ENCODE data around the gene PTPRN2.

Gene PTPRN2

DNA sequence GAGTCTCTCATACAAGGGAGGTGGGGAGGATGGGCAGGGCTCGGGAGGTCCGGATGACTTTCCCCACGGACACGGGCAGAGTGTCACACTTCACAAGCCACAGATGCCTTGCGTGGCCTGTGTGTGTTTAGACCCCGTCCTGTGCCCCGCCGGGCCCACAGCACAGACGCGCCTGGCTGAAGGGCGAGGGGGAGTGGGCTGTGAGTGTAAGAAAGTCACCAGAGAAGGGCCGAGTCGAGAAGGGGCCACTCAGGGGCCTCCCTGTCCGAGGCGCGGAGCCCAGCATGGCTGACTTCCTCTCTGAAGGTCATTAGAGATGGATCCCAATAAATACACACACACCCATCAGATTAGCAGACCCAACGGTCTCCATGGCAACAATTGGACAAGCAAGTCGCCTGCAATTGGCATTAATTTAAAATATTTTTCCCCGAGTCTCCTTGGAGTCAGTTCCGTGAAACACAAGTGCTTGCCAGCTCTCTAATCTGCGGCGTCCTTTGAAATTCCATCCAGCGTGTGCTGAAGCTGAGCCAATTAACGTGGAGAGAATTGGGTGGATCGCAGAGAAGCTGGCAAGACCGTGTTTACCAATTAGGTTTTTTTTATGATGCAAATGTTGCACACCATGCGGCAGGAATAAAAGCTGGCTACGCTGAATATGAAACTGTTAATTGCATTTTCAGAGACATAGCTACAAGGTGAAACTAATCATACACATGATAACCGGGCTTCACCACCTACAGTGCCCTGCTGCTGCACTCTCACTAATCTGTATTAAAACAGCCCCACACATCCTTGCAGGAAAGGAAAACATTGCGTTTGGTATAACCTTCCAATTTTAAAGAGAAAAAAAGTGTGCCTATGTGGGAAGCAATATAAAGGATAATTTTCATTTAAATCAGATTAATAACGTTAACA lies 571.2 kb downstream of the PTPRN2 start:
- DNase-seq = no peak

DNA sequence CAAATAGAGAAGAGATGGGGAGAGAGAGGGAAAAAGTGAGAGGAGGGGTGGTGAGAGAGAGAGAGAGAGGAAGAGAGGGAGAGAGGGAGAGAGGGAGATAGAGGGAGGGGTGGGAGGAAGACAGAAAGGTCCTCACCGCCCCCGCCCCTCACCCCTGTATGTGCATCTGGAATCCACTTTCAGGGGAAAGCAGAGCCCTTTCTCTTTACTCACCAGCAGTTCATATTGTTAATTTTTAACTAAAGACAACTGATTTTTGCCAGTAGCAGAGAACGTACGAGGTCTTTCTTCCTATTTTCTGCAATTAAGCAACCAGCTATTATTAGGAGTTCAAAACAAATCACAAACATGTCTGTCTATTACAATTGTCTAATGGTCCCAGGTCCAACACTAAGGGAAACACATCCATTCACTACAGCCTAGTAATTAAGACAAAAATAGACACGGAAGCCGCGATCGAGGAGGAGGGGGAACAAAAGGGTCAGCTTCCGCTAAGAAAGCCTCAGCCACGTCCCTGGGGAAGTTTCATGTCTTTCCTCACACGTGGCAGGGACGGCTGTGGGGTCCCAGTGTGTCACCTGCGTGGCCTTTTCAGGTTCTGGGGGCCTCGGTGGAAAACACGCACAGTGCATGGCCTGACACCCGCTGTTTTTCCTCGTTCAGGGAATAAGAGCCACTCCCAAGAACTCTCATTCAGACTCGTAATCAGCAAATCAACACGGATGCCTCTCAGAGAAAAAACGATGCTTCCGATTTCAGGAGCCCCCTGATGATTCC lies 572.0 kb downstream of the PTPRN2 start:
- DNase-seq = no peak

DNA sequence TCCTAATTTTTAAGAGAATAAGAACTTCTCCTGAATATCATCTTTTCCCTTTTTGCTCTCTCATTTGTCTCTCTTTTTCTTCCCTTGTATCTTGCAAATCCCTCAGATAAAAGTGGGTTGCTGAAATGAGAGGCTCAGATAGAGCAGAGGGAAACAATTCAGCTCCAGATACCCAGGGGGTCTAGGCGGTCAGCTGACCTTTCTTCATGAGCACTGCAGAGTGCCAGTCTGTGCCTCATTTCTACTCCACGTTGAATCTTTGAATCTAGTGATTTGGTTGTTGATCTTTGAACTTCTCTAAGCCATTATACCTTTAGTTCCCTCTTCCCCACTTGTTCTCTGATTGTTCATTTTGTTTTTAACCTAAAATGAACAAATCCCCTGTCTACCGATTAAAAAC lies 572.6 kb downstream of the PTPRN2 start:
- no peak for DNase-seq

DNA sequence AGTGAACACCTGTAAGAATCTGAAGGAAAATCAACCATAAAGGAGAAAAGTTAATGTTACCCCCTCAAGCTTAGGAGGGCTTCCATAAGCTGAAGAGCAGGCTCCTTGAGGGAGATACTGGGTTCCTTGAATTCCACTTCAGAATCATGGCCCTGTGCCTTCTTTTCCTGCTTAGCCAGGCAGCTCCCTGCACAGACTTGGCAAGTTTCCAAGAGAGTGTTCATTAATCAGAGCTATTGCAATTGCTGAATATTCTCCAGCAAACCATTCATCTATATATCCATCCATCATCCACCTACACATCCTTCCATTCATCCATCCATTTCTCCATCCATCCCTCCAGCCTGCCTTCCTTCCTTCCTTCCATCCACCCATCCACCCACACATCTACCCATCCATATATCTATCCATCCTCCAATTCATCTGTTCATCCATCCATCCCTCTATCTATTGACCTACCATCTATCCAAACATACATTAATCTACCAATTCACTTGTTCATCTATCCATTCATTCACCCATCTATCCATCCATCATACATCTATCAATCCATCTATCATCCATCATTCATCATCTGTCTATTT lies 574.4 kb downstream of the PTPRN2 start:
- no peak for DNase-seq

DNA sequence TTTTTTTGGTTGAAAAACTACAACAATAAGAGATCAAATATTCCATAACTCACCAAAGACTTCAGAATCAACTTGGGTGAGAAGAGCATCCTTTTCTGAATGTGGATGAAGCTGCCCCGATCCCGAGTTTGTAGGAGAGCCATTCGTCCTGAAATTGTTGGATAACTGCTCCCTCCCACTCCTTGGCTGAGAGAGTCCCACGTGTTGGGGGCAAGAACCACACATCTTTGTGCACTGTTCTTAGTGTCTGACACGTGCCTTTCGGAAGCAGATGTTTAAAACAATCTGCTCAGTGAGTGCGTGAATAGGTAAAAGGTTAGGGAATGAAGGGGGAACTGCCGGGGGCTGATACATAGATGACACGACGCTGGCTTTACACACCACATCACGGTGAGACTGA lies 575.7 kb downstream of the PTPRN2 start:
- DNase-seq = no peak

DNA sequence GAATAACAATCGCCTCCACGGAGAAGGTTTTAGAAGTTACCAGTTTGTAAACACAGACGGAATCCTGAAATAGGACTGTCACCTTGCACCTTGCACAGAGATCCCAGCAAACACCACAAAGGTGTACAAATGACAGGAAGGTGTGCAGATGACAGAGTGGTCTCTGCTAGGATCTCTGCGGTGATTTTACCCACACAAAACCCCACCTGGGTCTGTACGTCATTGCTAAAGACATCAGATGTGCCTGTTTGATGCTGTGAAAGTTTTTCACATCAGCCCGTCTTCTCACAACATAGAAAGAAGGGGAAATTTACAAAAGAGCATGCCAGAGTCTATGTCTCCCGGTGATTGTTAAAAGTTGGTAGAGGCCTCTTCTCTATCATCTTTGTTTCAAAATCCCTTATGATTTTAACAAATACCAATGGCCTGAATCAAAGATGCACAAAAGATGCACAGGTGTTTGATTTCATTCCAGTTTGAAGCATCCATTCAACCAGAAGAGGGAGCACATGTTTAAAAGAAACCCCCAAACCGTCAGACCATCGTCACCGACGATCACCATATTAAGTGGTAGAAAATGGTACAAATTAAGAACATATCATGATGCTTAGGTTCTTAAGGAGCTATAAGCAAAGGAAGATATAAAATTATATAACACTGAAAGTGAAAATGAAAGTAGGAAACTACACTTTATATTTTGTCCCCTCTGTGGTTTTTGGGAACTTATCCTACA lies 576.5 kb downstream of the PTPRN2 start:
- DNase-seq = no peak

DNA sequence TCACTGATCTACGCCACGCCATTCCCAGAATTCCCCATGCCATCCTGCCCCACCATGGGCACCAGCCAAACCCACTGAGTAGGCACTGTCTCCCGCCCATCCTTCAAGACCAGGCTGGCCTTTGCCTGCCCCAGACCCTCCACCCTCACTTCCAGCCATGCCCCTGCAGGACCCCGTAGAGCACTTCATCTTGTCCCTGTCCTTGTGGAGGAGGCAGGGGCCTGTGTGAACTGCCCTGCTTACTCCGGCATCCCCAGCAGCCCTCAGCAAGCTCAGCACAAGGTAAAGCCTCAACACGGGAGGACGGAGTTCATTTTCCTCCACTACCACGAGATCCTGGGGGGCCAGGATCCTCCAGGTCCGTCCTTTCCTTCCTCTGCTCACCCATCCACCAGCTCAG lies 577.7 kb downstream of the PTPRN2 start:
- DNase-seq = no peak

DNA sequence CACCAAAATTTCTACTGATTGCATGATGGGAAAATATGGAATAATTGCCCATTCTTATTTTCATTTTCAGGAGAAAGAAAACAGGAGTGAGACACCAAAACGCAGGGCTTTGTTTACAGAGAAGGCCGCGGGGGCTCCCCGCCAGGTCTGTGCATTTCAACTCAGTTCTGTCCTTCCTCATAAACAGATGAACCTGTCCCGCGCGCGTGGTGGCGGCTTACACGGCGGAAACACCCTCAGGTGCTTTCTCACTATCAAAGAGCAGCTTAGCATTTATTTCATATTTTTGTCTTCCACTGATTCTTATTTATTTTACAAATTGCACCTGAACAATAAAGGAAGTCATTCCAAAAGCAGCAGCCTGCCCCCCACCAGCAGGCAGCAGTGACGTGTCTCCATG lies 579.4 kb downstream of the PTPRN2 start:
- DNase-seq = no peak

DNA sequence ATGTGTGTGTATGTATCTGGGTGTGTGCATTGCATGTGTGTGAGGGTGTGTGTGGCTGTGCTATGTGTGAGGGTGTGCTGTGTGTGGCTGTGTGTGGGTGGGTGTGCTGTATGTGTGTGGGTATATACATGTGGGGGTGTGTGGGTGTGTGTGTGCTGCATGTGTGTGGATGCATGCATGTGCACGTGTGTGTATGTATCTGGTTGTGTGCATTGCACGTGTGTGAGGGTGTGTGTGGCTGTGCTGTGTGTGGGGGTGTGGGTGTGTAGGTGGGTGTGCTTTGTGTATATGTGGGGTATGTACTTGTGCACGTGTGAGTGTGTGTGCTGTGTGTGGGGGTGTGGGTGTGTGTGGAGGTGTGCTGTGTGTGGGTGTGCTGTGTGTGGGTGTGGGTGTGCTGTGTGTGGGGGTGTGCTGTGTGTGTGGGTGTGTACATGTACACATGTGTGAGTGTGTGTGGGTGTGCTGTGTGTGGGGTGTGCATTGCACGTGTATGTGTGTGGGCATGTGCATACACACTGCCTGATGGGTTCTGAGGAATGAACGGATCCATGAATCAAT lies 579.8 kb downstream of the PTPRN2 start:
- no peak for DNase-seq

DNA sequence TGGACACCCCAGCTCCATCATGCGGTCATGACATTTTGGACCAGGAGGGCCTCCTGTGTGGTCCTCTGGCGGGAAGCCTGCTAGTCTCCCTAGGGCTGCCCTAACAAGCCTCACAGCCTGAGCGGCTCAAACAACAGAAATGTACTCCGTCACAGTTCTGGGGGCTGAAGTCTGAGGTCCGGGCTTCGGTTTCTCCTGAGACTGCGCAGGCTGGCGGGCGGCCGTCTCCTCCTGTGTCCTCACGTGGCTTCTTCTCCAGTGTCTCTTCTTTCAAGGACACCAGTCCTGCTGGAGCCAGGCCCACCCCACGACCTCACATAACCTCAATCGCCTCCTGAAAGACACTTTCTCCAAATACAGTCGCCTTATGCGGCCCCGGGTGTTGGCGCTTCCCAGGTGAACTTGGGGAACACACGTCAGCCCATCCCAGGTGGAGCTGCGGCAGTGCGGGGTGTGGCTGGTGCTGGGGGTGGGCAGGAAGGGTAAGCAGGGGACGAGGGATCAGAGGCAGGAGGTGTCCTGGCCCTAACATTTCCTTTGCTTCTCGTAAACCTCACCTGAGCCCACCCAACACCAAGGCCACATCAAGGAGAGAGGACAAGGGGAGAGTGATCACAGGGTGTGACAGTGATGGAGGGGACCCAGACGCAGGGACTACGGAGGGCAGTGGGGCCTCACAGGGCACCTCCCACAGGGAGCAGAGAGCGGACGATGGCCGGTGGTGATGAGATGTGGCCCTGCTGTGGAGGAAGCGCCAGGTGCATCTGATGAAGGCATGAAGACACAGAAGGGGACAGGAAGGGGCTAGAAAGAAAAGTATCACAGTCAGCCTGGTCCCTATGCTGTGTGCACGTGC lies 580.6 kb downstream of the PTPRN2 start:
- no peak for DNase-seq

DNA sequence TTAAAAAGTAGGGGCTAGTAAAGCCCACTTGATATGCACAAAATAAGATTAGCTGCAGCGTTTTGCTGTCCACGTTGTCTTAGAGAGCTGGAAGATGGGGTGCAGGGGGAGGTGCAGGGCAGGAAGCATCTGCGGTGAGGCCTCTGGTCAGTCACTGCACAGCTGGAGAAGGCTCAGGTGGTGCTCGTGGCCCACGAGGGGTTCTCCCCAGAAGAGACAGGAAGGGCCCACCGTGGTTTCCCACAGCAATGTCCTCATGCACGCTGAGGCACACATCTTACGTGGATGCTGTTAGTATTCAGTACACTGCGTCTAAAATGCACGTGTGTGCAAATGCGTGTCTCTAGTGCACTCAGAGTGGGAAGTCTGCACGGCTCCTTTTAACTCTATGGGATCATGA lies 582.1 kb downstream of the PTPRN2 start:
- DNase-seq = no peak

DNA sequence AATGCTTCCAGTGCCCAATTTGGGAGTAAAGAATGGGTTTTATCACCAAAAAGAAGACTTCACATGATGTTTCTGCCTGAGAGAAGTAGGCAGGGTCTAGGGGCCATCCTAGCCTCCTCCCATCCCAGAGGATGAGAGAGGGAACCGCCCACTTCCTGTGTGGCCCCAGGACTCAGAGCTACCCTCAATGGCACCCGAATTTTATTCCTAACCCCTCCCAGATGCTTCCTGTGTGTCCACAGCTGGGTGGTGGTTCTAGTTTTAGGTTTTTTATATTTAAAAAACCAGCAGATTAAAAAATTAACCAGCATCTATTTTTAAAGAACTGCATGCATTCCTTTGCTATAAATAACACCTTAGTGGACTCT lies 583.5 kb downstream of the PTPRN2 start:
- no peak for DNase-seq

DNA sequence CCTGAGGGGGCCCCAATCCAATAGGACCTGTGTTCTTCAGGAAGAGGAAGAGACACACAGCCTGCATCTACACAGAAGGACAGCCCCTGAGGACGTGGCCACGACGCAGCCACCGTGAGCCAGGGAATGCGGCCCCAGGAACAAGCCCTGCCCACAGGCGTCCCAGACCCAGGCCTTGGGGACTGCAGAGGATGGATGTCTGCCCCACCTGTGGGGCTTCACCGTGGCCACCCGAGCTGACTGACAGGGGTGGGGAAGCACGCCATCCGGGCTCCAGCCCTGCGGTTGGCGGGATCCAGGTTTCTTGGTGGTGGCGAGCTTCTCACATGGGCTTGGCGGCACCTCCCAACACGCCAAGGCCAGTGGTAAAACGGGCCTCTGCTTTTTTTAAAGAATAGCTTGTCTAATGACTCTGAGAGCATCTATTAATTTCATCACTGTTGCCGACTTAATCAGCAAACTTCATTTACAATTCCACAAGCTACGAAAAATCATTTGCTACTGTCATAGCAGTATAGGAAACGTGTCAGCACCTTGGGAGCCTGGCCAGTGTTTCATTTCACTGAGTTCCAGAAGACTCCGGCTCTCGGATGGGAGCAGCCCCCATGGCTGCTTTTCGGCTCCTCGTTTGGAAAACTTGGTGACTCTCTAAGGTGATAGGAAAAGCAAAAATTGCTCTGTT lies 584.0 kb downstream of the PTPRN2 start:
- no peak for DNase-seq

DNA sequence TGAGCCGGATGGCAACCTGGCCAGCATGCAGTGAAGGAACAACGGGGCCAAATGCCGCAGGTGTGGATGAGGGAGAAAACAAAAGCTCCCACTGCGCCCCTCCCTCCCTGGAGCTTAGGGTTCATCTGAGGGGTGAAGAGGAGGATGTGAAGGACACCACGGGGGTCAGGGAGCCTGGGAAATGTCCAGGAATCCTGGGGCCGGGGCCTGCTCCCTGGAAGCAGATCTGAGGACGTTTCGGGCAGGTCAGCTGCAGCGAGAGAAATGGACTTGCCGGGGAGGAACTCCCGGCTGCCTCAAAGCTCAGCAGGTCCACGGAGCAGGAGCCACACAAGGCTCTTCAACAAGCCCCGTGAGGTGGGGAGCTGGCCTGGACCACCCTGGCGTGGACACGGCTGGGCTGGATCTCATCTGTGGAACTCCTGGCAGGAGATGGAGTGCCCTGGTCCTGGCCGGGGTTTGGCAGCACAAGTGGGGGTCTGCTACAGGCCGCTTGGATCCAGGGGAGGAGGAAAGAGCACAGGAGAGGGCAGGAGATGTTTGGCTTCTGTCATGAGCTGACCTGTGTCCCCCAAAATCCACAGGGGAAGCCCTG lies 585.0 kb downstream of the PTPRN2 start:
- DNase-seq = no peak

DNA sequence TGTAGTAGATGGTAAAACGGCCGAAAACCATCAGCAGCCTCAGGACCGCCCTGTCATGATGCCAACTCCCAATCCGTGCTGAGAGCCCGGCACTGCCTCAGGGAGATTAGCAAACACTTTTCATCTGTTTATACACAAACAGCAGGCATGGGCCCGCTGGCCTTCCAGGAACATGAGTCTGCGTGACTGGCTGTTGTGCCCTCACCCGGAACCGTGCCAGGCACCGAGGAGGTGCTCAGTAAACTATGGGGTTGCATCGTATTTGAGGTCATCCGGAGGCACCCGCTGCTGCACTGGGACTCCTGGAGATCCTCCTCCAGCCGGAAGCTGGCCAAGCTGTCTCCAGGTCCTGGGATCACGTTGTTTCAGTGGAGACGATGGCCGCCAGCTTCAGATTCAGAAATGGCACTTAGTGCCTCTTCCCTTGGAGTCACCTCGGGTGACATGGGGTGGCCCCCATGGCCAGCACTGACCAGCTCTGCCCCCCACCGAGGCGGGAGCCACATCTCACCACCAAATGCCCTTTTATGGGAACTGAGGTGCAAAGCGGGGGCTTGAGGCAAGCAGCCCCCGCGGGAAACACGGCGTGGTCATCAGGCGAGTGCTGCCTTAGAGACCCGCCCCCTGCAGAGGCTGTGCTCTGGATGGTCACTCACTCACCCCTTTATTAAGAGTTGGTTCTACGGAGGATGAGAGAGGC lies 585.9 kb downstream of the PTPRN2 start:
- DNase-seq = peak; percentile 56

DNA sequence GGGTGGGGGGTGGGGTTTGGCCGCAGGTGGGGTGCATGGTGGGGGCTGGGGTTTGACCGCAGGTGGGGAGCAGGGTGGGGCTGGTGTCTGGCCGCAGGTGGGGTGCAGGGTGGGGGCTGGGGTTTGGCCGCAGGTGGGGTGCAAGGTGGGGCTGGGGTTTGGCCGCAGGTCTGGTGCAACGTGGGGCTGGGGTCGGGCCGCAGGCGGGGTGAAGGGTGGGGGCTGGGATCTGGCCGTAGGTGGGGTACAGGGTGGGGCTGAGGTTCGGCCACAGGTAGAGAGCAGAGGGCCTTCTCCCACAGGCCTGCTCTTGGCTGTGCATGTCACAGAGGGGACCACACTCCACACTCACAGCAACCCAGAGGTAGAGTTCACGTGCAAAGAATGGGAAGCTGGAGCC lies 586.6 kb downstream of the PTPRN2 start:
- no peak for DNase-seq

DNA sequence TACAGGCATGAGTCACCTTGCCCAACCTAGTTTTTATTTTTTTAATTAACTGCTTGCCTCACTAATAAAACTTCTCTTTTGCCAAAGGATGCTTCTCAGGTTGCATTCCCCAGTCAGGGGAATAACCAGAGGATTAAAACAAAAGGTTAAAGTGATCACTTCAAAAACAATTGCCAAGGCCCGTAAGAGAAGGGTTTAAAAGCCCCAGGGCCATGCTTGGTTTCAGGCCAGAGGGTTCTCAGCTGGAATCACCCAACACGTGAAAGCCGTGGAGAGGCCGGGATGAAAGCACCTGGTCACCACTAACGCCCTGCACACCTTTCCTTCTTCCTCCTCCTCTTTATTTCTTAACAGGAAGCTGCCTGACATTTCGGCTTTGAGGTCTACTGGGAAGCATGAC lies 587.5 kb downstream of the PTPRN2 start:
- DNase-seq = no peak

DNA sequence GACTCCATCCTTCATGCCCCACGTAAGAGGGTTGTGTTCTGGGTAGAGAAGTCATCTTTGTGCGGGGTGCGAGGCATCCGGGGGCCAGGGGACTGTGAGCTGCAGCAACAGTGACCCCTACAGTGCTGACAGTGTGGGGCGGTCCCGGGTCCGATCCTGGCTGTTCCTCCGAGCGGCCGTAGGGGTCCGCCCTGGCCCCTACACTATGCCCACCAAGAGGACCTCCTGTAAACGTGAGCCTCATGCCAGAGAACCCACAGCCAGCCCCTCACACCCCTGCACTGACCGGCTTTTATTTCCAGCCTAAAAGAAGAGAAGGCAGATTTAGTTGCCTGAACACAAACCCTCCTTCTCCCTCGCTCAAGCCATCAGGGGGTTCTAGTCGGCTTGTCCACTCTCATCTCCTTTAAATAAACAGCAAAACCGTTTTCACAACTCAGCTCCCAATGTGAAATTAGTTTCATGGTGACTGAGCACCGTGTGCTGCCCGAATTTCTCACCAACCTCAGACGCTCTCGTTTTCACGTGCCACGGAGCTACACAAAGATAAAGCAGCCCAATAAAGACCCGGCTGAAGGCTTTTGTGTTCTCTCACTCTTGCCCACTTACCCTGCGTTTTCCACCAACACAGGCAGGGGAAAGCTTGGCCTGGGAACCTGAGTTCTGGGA lies 588.6 kb downstream of the PTPRN2 start:
- no peak for DNase-seq

DNA sequence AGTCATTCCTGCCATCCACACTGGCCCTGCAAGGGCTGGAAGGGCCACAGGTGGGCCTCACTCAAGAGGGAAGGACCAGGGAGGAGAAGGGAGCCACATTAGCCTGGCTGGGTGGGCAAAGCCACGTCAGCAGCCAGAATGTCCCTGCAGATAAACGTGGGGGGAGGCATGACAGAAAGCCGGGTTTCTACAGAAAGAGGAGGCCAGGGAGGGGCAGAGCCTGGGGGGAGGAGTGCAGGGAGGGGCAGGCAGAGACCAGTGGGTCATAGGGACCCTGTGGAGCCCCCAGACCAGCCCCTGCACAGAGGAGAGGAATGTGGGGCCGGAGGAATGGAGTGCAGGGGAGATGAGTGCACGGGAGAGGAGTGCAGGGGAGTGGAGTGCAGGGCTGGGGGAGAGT lies 590.2 kb downstream of the PTPRN2 start:
- DNase-seq = no peak

DNA sequence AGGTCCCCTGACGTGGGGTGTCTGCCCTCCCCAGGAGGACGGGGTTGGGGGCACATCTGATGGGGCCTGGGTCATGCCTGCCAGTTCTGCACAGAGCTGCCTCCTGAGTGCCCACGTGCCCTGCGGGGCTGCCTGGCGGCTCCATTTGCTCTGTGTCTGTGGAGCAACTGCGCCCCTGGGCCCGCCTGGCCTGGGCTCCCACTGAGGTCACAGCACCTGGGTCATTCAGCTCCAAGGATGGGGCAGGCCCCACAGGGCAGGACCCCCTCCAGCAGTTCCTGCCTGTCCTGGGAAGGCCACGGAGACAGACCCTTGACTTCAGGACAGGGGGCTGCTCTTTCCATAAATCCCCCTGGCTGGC lies 590.6 kb downstream of the PTPRN2 start:
- DNase-seq = no peak
